Loucy (cell line): Measurements from ENCODE around the gene ELOVL7.

Experiments used
- CTCF ChIP-seq: fragments of 200-600 bp; sonication (generic); conservative IDR thresholded peaks from 2 replicates; pipeline ENCODE4 v1.5.1; 2014; ENCODE audit warnings: mild to moderate bottlenecking, antibody characterized with exemption, low read length
- EZH2phosphoT487 ChIP-seq: fragments of 200-600 bp; IDR thresholded peaks from 2 replicates; pipeline ENCODE4 v1.6.1; 2018; ENCODE audit warnings: antibody characterized with exemption, mild to moderate bottlenecking, moderate library complexity, borderline replicate concordance

- TF ChIP-seq CTCF (no peak), EZH2phosphoT487 (no peak)
These were observed 37.4 kb downstream of the ELOVL7 start for GRCh38 chr5:60806591-60807243.
